Bronchial epithelial cell (primary cell): Measurements from ENCODE around the gene PLAGL2. TPM values are rescaled to one million over a fixed set of nuclear protein-coding genes. Genes with fewer than 3 reads are reported as not detected.
A peak's percentile ranks its signal among the peaks of the same experiment; 100 is the strongest.

Experiments used
- DNase-seq: peaks from one replicate; pipeline ENCODE4 v3.0.0-alpha.2; 2010; ENCODE audit warnings: low read depth
- FAIRE-seq: peaks from 2 replicates; lab custom pipeline; 2011; peaks lifted over from hg19 to GRCh38; lab: Jason Lieb, UNC
- H3K27me3 ChIP-seq: 2 replicates; pipeline ENCODE4 v1.5.1; 2011; ENCODE audit warnings: low read length; ENCODE audit not compliant: control insufficient read depth, insufficient read depth
- H3K36me3 ChIP-seq: 2 replicates; pipeline ENCODE4 v1.5.1; 2011; ENCODE audit warnings: low read length; ENCODE audit not compliant: control insufficient read depth, insufficient read depth
- H3K4me3 ChIP-seq: 2 replicates; pipeline ENCODE4 v1.5.1; 2011; ENCODE audit warnings: mild to moderate bottlenecking, low read depth, low read length, control low read depth
- CTCF ChIP-seq: IDR thresholded peaks from 2 replicates; pipeline ENCODE4 v1.5.1; 2011; ENCODE audit warnings: mild to moderate bottlenecking, moderate library complexity, low read length, control low read depth, inconsistent platforms; ENCODE audit not compliant: insufficient read depth, severe bottlenecking
- total RNA-seq: library from RNA; depleted of rRNA; stranded (reverse); fragments of >200 nt; gene quantifications from 2 replicates; pipeline ENCODE4 v1.2.1, GENCODE V29; 2014

PLAGL2 gene
- total RNA-seq, 1 donor from 2014 or later = 2.6 TPM

DNA sequence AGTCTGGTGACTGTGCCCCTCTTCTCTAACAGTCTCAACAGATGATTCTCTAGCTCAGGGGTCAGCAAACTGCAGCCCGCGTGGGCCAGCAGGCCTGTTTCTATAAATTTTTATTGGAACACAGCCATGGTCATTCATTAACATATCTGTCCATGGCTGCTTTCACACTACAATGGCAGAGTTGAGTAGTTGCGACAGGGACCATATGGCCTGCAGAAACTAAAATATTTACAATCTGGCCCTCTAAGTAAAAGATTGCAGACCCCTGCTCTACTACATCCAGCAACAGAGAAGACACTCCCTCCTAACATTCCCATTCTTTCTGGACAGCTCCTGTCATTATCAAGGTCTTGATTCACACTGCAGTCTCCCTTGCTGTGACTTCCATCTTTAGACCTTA, 45.2 kb downstream of the PLAGL2 start:
- Histone ChIP-seq H3K27me3 (no peaks in the 10 kb centered on the region), H3K36me3 (peaks cover 40% of the 10 kb centered on the region), H3K4me3 (no peak overlapping the region)
- FAIRE-seq (no peak), DNase-seq (no peak)
- TF ChIP-seq CTCF = no peak

- DNase-seq = no peak
- FAIRE-seq = no peak
- TF ChIP-seq CTCF = no peak
- Histone ChIP-seq H3K36me3 (peaks cover 32% of the 10 kb centered on the region), H3K27me3 (no peaks in the 10 kb centered on the region), H3K4me3 (no peak overlapping the region)
Measured at GRCh38 chr20:32160341-32160740, 47.2 kb downstream of the PLAGL2 start.

GRCh38 chr20:32159766-32160221, 47.7 kb downstream of the PLAGL2 start:
- FAIRE-seq (no peak), DNase-seq (no peak)
- peaks cover 32% of the 10 kb centered on the region for H3K36me3 ChIP-seq
- H3K27me3 ChIP-seq = no peaks in the 10 kb centered on the region
- no peak for TF ChIP-seq CTCF
- no peak overlapping the region for H3K4me3 ChIP-seq

DNA sequence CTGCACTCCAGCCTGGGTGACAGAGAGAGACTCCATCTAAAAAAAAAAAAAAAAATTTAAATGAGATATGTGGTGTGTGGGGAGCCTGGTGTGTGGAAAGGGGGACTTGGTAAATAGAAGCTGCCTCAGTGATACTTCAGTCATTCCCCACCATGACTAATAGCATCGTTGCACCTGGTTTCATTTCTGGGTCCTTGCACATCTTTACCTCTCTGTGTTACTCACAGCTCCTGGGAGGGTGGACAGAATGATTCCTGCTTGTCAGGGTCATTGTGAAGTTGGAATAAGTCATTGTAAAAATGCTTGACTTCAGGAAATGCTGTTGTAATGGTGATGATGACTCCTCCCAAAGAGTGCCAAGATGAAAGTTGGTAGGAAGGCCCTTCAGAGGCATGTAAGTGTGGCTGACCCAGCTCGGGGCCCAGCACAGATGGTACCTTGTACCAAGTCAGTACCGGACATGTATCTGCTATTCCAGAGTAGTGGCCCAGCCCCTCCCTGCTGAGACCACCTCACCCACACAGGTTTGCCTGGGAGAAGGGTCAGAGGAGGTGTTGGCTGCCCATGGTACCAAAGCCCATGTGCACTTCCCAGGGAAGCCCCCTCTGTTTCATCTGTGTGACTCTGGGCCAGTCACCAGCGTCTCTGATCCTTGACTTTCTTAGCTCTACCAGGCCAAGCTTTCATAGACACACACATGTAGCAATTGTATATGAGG, 48.4 kb downstream of the PLAGL2 start:
- FAIRE-seq (no peak), DNase-seq (peak; percentile 40)
- Histone ChIP-seq H3K27me3 (no peaks in the 10 kb centered on the region), H3K4me3 (no peak overlapping the region), H3K36me3 (peaks cover 32% of the 10 kb centered on the region)
- no peak for TF ChIP-seq CTCF

GRCh38 chr20:32158351-32158750, 49.2 kb downstream of the PLAGL2 start:
- FAIRE-seq (no peak), DNase-seq (no peak)
- Histone ChIP-seq H3K4me3 (no peak overlapping the region), H3K27me3 (no peaks in the 10 kb centered on the region), H3K36me3 (peaks cover 35% of the 10 kb centered on the region)
- no peak for TF ChIP-seq CTCF

DNA sequence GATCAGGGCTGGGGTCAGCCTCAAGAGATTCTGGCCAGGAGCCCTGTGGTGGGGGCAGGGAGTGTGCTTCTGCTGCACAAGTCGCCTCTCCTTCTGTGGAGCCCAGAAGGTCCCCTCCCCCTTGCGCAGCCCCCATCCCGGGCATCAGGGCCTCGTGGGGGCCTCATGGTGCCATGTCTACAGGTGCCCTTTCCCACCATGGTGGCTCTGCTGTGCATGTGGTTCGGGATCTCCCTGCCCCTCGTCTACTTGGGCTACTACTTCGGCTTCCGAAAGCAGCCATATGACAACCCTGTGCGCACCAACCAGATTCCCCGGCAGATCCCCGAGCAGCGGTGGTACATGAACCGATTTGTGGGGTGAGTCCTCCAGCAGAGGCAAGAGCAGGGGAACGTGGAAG, 49.9 kb downstream of the PLAGL2 start:
- Histone ChIP-seq H3K4me3 (no peak overlapping the region), H3K36me3 (peaks cover 38% of the 10 kb centered on the region), H3K27me3 (no peaks in the 10 kb centered on the region)
- DNase-seq = no peak
- no peak for FAIRE-seq
- TF ChIP-seq CTCF = no peak
